Progenitor cell of endocrine pancreas (in vitro differentiated cells): ENCODE data around the gene PRLHR. TPM values are rescaled to one million over a fixed set of nuclear protein-coding genes. Genes with fewer than 3 reads are reported as not detected.

ENCODE experiments used
- DNase-seq: peaks from one replicate; pipeline ENCODE4 v3.0.0; 2021; ENCODE audit warnings: low spot score; ENCODE audit not compliant: unreplicated experiment
- H3K27ac Mint-ChIP-seq: 2 replicates; pipeline ENCODE4 v1.8.0; 2021; ENCODE audit warnings: mild to moderate bottlenecking, moderate library complexity, mixed read lengths
- H3K27me3 Mint-ChIP-seq: 2 replicates; pipeline ENCODE4 v1.8.0; 2021; ENCODE audit warnings: mixed read lengths
- H3K36me3 Mint-ChIP-seq: 2 replicates; pipeline ENCODE4 v1.8.0; 2022; ENCODE audit warnings: mixed read lengths; ENCODE audit not compliant: insufficient read depth
- H3K4me1 Mint-ChIP-seq: 2 replicates; pipeline ENCODE4 v1.8.0; 2021; ENCODE audit warnings: low read depth, mixed read lengths
- H3K4me3 Mint-ChIP-seq: 2 replicates; pipeline ENCODE4 v1.8.0; 2021; ENCODE audit warnings: low read depth, mild to moderate bottlenecking, moderate library complexity, mixed read lengths
- H3K9me3 Mint-ChIP-seq: 2 replicates; pipeline ENCODE4 v1.8.0; 2021; ENCODE audit warnings: low read depth, mixed read lengths
- CTCF ChIP-seq: fragments of 200-600 bp; sonication (generic); IDR thresholded peaks from one replicate; pipeline ENCODE4 v1.5.0; 2021; ENCODE audit warnings: antibody characterized with exemption, mild to moderate bottlenecking; ENCODE audit not compliant: unreplicated experiment
- total RNA-seq: library from RNA; stranded (reverse); gene quantifications from 2 replicates; pipeline ENCODE4 v1.2.1, GENCODE V29; 2021

The PRLHR gene
- total RNA-seq, 1 donor from 2014 or later: 1.5 TPM

GRCh38 chr10:118572256-118573041 lies 23.0 kb downstream of the PRLHR start:
- Mint-ChIP-seq H3K27ac (no peak overlapping the region), H3K27me3 (peaks cover 10% of the 10 kb centered on the region), H3K36me3 (no peaks in the 10 kb centered on the region), H3K4me1 (peaks cover 4% of the 10 kb centered on the region), H3K4me3 (no peak overlapping the region), H3K9me3 (no peaks in the 10 kb centered on the region)
- TF ChIP-seq CTCF: no peak
- DNase-seq: no peak

DNA sequence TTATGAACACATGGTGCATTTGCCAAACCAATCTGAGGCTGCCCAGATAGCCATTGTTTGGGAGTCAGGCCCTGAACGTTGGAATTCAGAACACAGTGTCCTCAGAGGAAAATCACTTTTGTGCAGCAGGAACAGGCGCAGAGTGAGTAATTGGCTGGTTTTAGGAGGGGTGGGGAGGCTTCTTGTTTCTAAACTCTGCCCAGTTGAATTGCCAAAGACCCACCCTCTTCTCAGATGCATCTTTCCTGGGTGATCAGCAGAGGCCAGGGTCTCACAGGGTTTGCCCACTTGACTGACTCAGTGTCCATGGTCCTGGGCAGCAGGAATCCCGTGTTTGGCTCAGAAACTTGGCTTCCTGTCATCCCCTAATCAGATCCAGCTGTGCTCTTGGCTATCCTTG lies 24.3 kb downstream of the PRLHR start:
- no peak for TF ChIP-seq CTCF
- peaks cover 19% of the 10 kb centered on the region for H3K27me3 Mint-ChIP-seq
- no peaks in the 10 kb centered on the region for H3K36me3 Mint-ChIP-seq
- H3K4me1 Mint-ChIP-seq: peaks cover 4% of the 10 kb centered on the region
- H3K4me3 Mint-ChIP-seq: no peak overlapping the region
- DNase-seq: no peak
- H3K27ac Mint-ChIP-seq: no peak overlapping the region
- no peaks in the 10 kb centered on the region for H3K9me3 Mint-ChIP-seq

DNA sequence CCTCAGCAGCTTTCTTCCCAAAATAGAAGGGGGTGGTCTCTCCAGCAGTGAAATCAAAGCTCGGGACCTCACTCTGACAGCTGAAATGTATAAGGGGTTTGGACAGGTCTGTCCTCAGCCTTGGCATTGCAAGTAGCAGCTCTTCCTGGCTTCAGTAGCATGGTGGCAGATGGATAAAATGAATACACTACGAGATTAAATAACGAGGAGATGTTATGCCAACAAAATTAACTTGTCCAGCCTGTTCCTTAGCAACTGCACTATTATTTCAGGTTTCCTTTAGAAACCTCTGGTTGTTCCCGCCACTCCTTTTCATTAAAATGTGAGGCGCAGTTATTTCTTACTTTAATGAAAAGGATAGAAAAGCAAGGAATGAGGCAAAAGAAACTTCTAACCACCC lies 24.9 kb downstream of the PRLHR start:
- no peak for DNase-seq
- no peak for TF ChIP-seq CTCF
- H3K27ac Mint-ChIP-seq: no peak overlapping the region
- no peaks in the 10 kb centered on the region for H3K36me3 Mint-ChIP-seq
- no peak overlapping the region for H3K4me3 Mint-ChIP-seq
- peaks cover 19% of the 10 kb centered on the region for H3K27me3 Mint-ChIP-seq
- no peaks in the 10 kb centered on the region for H3K9me3 Mint-ChIP-seq
- peaks cover 4% of the 10 kb centered on the region for H3K4me1 Mint-ChIP-seq

DNA sequence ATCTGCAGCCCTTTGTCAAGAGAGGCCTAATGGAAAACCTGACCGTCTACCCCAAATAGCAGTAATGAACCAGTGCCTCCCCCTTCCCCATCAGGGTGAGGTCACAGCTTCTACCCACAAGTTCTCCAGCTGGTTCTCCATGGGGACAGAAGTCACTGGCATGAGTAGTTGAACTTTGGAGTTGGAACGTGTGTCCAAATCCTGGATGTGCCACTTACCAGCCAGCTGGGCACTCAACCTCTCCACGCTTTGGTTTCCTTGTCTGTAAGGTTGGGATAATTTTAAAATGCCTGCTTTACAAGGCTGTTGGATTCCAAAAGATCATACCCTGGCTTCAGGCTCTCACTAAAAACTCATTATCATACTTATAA lies 25.6 kb downstream of the PRLHR start:
- H3K27ac Mint-ChIP-seq: no peak overlapping the region
- H3K36me3 Mint-ChIP-seq: no peaks in the 10 kb centered on the region
- peaks cover 19% of the 10 kb centered on the region for H3K27me3 Mint-ChIP-seq
- no peak for DNase-seq
- peaks cover 4% of the 10 kb centered on the region for H3K4me1 Mint-ChIP-seq
- no peaks in the 10 kb centered on the region for H3K9me3 Mint-ChIP-seq
- H3K4me3 Mint-ChIP-seq: no peak overlapping the region
- TF ChIP-seq CTCF: no peak

DNA sequence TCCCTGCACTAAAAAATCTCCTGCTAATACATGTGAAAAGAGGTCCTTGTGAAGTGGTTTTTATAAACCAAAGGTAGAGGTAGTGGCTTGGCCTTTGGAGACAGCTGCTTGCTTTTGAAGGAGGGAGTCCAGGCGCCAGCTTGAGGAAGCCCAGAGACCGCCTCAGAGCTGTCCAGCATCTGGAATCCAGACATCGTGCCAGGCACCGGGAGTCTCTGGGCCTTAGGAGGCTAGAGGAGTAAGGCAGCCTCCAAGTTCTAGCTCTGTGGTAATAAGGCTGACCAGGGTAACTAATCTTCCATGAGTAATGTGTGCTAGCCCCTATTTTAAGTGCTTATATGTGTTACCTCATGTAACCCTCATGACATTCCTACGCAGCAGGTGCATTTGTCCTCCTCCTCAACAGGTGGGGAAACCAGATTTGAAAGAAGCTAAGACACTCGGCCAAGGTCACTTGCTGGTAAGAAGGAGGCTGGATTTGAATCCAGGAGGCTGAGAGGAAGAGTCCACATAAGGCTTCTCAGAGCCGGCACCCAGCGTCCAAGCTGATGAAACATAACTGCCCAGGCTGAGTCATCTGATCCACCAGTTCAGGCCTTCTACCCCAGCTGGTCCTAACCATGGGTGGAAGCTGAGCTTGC lies 26.1 kb downstream of the PRLHR start:
- TF ChIP-seq CTCF: no peak
- H3K4me1 Mint-ChIP-seq: peaks cover under 1% of the 10 kb centered on the region
- peaks cover 21% of the 10 kb centered on the region for H3K27me3 Mint-ChIP-seq
- no peaks in the 10 kb centered on the region for H3K36me3 Mint-ChIP-seq
- H3K9me3 Mint-ChIP-seq: no peaks in the 10 kb centered on the region
- H3K4me3 Mint-ChIP-seq: no peak overlapping the region
- no peak overlapping the region for H3K27ac Mint-ChIP-seq
- no peak for DNase-seq
